ENCODE results near the gene MAP3K12.

MAP3K12 gene

GRCh38 chr12:53499266-53500141 lies at the start of gene MAP3K12:
TSS of gene MAP3K12 (minus strand) at chr12:53499458. CDS start at chr12:53487391, 12,067 bp downstream.
- in situ Hi-C loops (cut with MboI; ENCODE audit: low sequenced_read_pairs): no loop called here

GRCh38 chr12:53548354-53548753 lies 49.1 kb upstream of the MAP3K12 start:
- in situ Hi-C loops (cut with MboI; ENCODE audit: low sequenced_read_pairs): loop anchor here (10.0 kb wide), 1 partner anchor 126 kb away; the partner anchor contains the start of gene ATP5MC2

- in situ Hi-C loops (cut with MboI; ENCODE audit: low sequenced_read_pairs): loop anchor here (10.0 kb wide), 1 partner anchor 131 kb away; the partner anchor contains the start of gene ATP5MC2
These were observed 44.3 kb upstream of the MAP3K12 start for GRCh38 chr12:53543539-53543938.

GRCh38 chr12:53539526-53539925 lies 40.3 kb upstream of the MAP3K12 start:
- in situ Hi-C loops (cut with MboI; ENCODE audit: low sequenced_read_pairs): no loop called here

GRCh38 chr12:53538209-53538689 lies 39.0 kb upstream of the MAP3K12 start:
- in situ Hi-C loops (cut with MboI; ENCODE audit: low sequenced_read_pairs): no loop called here

GRCh38 chr12:53536962-53537361 lies 37.7 kb upstream of the MAP3K12 start:
- in situ Hi-C loops (cut with MboI; ENCODE audit: low sequenced_read_pairs): no loop called here

- in situ Hi-C loops (cut with MboI; ENCODE audit: low sequenced_read_pairs): no loop called here
These were observed 34.2 kb upstream of the MAP3K12 start for GRCh38 chr12:53533471-53533870.

- in situ Hi-C loops (cut with MboI; ENCODE audit: low sequenced_read_pairs): no loop called here
These were observed 33.5 kb upstream of the MAP3K12 start for GRCh38 chr12:53532524-53533445.

GRCh38 chr12:53532021-53532420 lies 32.8 kb upstream of the MAP3K12 start:
- in situ Hi-C loops (cut with MboI; ENCODE audit: low sequenced_read_pairs): no loop called here

- in situ Hi-C loops (cut with MboI; ENCODE audit: low sequenced_read_pairs): no loop called here
These were observed 31.7 kb upstream of the MAP3K12 start for GRCh38 chr12:53530920-53531319.

GRCh38 chr12:53530061-53530460 lies 30.8 kb upstream of the MAP3K12 start:
- in situ Hi-C loops (cut with MboI; ENCODE audit: low sequenced_read_pairs): no loop called here

- in situ Hi-C loops (cut with MboI; ENCODE audit: low sequenced_read_pairs): no loop called here
These were observed 25.2 kb upstream of the MAP3K12 start for GRCh38 chr12:53524476-53524875.

GRCh38 chr12:53523131-53523530 lies 23.9 kb upstream of the MAP3K12 start:
- in situ Hi-C loops (cut with MboI; ENCODE audit: low sequenced_read_pairs): no loop called here

- in situ Hi-C loops (cut with MboI; ENCODE audit: low sequenced_read_pairs): no loop called here
These were observed 19.1 kb upstream of the MAP3K12 start for GRCh38 chr12:53518381-53518780.

- in situ Hi-C loops (cut with MboI; ENCODE audit: low sequenced_read_pairs): no loop called here
These were observed 17.6 kb upstream of the MAP3K12 start for GRCh38 chr12:53516758-53517455.

- in situ Hi-C loops (cut with MboI; ENCODE audit: low sequenced_read_pairs): no loop called here
These were observed 16.0 kb upstream of the MAP3K12 start for GRCh38 chr12:53515291-53515680.

- in situ Hi-C loops (cut with MboI; ENCODE audit: low sequenced_read_pairs): no loop called here
These were observed 15.5 kb upstream of the MAP3K12 start for GRCh38 chr12:53514628-53515290.

GRCh38 chr12:53513712-53514410 lies 14.6 kb upstream of the MAP3K12 start:
- in situ Hi-C loops (cut with MboI; ENCODE audit: low sequenced_read_pairs): no loop called here

GRCh38 chr12:53510181-53510812 lies 11.0 kb upstream of the MAP3K12 start:
- in situ Hi-C loops (cut with MboI; ENCODE audit: low sequenced_read_pairs): no loop called here

Measured in HL-60/S4 treated with phorbol 12-myristate 13-acetate at 8.2 ng/mL for 4 days and 3 days (cell line).